HG02763 (cell line): ENCODE results near the gene SNX4.

Source experiments
- ATAC-seq: cut with Tn5 transposase; IDR thresholded peaks from one replicate; pipeline ENCODE4 v1.9.1; 2021; ENCODE audit warnings: mild to moderate bottlenecking, moderate library complexity; ENCODE audit not compliant: unreplicated experiment

SNX4 gene

DNA sequence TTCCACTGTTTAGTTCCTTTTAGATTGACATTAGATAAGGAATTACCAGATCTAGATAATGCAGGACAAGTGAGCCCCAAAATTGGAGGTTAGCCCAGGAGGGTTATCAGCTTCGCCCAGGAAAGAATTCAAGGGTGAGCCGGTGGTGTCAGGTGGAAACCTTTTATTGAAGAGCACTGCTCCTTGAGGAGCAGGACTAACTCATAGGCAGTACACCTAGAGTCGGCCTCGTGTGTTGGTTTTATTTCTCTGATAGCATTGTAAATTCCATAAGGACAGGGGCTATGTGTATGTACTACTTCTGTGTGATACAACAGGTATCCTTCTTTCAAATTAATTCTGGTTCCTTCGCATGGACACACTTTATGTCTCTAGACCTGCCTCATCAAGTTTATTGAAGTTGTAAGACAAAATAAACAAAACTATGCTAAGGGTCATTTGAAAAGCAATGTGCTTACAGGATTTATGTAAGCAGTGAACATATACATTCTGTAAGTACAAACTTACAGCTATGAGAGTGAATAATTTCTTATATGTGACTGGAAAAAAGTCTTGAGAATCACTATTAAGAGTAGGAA lies 57.2 kb downstream of the SNX4 start:
- no peak for ATAC-seq

DNA sequence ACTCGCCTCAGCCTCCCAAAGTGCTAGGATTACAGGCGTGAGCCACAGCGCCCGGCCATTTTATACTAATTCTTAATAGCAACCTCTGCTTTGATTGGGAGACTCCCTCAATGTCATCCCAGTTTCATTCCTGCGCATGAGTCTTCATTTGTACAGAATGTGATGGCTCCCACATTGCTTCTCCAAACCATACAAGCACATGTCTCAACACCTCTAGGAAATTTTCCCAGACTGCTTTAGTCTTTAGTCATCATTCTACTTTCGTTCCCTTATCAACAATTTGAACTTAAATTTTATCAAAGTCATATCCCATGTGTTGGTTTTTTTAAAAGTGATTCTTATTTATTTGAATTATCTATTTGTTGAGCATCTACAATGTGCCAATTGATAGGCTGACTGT lies 58.1 kb downstream of the SNX4 start:
- no peak for ATAC-seq

DNA sequence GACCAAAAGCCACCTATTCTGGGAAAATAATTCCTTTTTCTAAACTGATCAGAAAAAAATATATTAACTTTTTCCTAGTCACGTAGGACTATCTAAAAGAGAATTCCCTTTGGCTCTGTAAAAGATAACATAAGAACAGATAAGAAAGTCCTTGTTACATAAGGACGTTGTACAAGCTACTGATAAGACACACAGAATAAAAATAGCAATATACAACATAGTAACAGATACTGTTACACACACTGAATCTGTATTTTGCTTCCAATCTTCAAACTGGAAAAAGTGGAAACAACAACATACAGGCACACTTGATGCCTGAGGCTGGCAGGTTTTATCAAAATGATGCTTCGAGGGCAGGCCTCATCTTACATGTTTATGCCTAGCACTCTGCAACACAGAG lies 59.8 kb downstream of the SNX4 start:
- no peak for ATAC-seq

DNA sequence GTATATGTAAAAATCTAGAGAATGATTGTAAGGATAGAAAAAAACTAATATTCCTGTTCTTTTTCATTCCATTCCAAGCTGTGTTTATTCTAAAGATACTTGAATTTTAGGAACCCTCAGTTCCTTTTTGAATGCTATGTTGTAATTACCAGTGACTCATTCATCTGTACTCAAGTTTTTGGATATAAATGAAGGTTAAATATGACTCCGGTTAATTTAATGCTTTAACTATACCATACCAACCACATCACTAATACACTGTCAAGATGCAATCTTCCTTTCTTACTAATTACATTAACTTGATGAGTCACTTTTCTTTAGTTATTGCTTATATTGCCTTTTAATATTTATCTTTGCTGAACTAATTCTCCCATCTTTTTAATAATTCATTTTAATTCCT lies 76.1 kb downstream of the SNX4 start:
- no peak for ATAC-seq

DNA sequence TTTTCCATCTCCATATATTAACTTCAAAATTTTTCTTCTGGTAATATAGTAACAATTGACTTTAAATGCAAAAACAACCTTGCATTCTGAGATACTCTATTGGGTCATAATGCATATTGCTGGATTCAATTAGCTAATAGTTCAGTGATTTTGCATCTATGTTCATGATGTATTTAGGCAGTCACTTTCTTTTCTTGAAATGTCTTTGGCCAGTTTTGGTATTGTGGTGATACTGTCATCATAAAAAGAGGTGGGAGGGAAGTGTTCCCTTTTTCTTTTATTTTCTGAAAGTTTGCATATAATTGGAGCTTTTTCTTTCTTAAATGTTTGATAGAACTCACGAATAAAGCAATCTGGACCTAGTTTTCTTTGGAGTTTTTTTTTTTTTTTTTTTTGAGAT lies 77.5 kb downstream of the SNX4 start:
- ATAC-seq = no peak

DNA sequence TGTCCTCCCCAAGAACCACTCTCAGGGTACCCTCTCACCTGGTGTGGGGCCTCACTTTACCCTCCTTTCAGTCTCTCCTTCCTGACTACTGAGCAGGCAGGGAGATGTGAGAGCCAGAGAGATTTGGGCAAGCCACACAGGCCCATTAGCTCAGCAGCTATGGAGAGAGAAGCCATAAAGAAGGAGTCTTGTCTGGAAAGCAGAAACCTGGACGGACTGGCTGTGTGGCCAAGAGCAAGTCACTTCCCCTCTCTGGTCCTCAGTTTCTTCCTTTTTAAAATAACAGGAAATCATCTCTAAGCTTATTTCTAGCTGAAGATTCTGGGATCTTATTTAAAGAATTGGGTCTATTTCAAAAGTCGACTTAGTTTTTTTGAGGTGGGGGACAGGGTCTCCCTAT lies 79.0 kb downstream of the SNX4 start:
- no peak for ATAC-seq

DNA sequence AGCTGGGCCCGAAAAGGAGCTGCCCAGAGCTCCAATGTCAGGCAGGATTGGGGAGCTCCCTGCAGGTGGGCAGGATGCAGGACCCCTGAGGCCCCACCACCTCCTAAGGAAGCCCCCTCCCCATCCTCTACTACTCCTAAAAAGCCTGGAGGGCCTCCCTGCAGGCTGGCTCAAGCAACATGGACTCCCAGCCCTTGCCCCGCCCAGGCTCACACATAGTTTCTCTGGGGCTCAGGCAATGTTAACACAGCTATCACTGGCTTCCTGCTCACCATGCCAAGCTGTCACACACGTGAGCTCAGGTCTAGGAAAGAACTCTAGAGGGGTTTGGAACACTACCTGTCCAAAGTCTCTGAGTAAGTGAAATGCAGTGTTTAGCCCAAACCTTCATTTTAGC lies 79.4 kb downstream of the SNX4 start:
- no peak for ATAC-seq

DNA sequence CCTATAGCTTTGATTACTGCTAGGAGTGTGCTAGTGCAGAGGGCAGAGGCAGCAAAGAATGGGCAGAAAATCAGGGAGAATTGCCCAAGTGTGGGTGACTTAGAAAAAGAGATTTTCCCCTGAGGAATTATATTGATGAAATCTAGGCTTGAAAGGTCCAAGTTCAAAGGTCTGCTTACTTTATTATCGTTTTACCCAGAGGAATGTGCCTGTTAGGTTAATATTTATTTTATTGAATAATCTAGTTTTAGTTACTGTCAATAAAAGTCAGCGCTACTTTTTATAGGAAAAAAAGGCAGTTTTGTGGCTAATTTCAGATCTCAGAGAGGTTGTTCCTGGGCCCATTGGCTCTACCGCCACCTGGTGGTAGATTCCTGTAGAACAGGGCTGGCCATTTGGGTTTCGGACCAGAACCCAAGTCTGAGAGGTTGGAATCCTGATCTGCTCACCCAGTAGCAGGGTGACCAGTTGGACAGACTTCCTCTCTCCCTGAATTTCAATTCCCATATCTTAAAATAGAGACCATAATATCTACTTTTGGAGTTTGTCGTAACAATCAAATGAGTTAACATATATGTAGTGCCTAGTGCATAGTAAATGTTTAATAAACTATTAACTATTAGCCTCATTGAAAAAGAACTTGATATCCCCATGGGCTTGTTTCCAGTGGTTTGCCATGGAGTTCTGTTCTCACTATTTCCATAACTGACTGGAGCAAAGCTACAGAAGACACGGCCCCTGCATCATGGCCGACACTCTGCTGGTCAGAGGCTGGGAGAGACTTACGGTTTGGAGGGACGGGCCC lies 82.2 kb downstream of the SNX4 start:
- ATAC-seq = no peak

DNA sequence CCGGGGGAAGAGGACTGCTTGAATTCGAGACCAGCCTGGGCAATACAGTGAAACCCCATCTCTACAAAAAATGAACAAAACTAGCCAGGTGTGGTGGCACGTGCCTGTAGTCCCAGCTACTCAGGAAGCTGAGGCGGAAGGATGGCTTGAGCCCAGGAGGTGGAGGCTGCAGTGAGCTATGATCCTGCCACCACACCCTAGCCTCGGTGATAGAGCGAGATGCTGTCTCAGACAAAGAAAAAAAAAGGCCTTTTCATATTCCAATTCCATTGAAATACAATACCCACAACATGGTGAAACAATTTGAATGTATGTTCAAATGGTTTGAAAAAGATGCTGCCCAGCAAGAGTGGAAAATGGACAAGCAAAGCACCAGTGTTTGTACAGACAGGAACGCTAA lies 83.1 kb downstream of the SNX4 start:
- no peak for ATAC-seq

DNA sequence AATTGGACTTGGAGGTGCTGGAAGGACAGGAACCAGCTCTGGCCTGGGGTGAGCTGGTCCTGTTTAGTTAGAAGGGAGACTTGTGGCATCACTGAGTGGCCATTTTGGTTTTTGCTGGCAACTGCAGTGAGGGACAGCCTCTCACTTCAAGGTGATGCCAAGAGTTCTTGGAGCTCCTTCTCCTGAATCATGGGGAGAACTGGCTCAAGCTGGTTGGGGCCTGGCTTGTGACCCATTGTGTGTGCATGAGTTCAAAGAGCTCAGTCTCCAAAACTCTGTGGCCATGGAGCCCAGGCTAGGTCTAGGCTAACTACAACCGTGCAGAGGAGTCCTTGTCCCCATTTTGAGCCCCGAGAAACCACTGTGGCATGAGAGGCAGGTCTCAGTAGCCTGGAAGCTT lies 84.8 kb downstream of the SNX4 start:
- no peak for ATAC-seq

DNA sequence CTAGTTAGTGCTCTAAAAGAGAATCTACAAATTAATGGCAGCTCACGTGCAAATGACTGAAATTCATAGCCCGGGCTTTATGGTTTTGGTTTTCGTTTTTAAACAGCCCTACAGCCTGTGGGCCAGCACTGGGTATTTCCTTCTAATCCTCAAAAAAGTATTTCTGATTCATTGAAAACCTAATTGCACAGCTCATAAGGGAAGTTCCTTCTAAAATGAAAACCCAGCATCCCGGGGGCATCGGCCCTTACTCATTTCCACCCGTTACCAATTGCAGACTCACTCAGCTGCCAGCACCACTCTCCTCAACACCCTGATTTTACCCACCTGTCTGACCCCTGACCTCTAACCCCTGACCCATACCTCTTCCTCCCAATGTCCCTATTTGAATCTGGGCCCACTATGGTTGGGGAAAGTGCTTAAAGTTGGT lies 85.4 kb downstream of the SNX4 start:
- no peak for ATAC-seq

DNA sequence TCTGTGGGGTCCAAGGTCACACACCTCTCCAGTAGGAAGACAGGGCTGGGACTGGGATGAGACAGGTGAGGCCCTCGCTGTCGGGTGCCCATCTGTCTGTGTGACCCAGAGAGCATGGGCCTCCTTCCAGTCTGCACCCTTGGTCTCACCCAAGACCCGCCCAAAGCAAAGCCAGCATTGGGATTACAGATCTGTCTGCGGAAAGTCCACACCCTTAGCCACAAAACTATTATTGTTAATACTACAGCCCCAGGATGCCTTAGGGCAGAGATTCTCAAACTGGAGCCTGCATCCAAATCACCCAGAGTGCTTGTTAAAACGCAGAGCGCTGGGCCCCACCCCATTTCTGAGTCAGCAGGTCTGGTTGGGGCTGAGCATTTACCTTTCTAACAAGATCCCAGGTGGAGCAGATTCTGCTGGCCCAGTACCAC lies 86.4 kb downstream of the SNX4 start:
- ATAC-seq = no peak

DNA sequence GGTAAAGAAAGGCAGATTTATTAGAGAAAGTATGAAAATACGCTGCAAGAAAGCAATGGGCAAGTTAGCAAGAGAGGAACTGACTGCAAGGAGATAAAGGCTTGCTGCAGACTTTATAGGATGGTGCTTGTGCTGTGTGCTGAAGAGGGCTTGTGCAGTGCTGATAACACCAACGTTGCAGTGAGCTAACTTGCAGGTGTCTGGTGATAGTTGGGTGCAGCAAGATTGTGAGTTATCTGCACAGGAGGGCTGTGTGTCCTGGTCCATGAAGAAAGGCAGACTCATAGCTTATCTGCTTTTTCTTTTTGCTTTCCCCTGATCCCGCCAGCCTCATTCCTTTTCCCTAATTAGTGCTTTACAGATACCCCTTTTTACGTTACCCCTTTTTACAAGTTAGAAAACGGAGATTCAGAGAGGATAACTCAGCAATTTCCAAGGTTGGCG lies 86.9 kb downstream of the SNX4 start:
- no peak for ATAC-seq

DNA sequence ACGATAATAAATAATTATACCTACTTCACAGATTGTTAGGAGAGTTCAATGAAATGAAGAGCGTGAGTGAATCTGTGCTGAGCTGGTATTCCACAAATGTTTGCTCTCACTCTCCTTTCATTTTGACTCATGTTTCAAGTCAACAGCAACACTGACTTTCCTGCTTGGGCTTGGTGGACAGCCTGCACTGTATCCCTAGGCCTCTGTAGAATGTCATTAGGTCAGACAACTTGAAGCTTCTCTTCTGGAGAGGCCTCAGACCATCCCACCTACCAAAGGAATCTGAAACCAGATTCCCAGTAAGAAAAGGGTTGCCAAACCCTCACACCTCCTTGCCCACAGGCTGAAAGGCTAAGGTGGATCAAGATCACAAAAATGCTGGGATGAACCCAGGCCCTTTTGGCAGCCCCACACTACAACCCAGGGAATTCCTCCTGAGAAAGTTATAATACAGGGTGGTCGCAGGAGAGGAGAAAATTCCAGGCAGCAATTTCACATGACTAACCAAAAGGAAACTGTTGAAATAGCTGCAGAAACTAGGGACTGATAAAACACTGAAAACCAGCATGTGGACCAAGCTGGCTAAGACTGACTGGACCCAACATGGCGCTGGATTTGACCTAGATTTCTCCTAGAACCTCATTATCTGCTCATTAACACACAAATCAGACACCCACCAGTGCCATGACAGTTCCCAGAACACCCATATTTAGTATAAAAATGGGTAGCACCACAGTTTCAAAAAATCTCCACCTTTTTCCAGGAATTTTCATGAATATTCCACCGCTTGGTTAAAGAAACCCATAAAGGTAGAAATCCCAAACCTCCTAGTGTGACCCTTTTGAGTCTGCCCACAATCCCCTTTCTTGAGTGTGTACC lies 87.9 kb downstream of the SNX4 start:
- no peak for ATAC-seq

DNA sequence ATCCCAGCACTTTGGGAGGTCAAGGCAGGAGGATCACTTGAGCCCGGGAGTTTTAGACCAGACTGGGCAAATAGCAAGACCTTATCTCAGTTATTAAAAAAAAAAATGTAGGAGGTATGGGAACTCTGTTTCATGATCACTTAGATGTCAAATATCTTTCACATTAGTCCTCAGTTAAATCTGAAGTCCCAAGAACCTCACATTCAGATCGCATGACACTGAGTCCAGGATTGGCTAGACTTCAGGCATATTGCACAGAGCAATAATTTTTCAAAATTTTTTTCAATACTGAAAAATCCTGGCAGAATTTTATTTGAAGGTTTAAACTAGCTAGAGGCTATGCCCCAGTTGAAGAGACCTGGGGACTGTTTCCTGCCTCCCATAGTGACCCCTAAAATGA lies 88.6 kb downstream of the SNX4 start:
- ATAC-seq = no peak

DNA sequence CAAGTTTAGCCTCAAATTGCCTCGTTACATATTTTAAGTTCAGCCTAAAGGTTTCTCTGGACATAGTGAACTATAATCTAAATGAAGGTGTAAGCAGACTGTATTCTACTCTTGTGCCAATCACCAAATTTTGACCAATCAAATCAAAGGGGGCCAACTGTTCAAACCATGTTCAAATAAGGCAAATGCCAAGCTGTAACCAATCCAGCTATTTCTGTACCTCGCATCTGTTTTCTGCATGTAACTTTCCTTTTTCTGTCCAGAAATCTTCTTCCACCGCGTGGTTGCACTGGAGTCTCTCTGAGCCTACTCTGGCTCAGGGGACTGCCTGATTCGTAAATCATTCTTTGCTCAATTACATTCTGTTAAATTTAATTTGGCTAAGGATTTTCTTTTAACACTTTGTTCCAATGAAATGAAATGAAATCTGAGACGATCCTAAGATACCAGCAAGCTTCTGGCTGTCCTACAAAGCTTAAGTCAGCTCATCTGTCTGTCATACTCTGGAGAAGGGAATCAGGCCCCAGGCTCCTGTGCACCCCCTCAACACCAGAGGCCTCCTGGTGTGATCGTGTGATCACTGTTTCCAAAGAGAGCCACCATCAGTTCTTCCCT lies 91.7 kb downstream of the SNX4 start:
- no peak for ATAC-seq

DNA sequence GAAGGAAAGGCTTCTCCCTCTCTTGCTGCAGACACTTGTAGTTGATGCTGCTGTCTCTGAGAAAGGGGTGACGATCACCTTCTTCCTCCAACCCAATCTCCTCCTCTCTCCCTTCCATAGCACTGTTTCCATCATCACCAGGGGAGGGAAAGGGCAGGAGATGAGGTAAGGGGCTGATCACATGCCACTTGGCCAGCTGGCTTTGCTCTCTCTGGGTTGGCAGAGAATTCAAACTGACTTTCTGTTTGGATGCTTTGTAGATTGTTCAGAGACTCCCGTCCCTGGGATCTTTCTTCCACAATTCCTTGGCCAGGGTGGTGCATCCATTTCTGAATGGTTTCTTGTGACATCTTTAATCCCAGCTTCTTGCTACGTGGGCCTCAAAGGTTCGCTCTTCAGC lies 101.7 kb downstream of the SNX4 start:
- ATAC-seq = no peak

DNA sequence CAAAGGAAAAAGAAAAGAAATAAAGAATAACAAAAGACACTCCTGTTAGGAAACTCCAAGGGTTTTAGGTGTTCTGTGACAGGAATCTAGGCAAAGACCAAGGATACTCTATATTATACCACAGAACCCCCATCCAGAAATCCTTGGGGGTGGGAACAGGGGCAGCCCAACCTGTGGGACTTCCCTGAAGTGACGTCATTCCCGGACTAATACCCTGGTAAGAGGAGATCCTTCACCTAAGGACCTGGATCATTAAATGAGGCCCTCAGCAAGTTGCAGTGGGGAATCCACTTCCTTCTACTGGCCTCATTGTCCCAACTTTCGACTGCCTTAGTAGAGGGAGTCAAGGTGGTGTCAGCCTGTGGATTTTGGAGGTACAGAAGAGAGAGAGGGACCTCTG lies 103.8 kb downstream of the SNX4 start:
- ATAC-seq = no peak

DNA sequence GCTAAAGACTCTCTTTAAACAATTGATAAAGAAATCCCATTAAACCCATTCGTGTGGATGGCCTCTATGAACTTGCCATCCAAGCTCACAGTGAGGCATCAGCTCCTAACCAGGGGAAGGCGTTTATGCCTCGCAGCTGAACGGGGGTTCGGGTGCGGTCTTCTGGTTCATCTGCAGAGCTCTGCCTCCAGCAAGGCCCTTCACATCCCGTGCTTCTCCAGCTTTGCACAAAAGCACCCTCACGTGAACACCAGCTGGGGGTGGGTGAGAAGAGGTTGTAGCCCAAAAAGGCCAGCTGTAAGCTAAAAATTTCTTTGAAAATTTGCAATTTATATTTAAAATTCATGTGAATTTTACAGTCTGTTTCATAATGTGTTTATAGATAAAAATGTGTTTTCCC lies 105.3 kb downstream of the SNX4 start:
- no peak for ATAC-seq

DNA sequence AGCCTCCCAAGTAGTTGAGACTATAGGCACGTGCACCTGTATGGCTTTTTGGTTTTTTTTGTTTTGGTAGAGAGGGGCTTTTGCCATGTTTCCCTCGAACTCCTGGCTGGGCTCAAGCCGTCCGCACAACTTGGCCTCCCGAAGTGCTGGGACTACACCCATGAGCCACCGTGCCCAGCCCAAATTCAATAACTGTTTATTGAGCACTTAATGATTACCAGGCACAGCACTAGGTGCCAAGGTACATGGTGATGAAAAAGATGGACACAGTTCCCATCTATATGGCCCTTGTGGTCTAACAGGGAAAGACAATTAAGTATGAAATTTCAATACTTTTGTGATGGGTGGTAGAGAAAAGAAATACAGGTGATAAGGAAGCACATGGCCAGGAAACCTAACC lies 109.1 kb downstream of the SNX4 start:
- ATAC-seq = no peak

DNA sequence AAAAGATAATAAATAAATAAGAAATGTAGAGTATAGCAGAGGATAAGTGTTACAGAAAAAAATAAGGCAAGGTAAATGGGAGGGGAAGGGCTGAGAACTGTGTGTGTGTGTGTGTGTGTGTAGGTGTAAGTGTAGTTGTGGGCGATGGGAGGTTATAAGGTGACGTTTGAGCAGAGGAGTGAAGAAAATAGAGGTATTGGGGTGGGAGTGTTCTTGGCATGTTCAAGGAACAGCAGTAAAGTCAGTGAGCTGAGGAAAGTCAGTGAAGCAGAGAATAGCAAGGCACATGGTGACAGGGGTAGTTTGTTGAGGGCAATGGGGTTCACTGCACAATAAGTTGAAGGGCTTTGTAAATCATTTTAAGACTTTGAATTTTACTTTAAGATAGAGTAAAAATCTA lies 113.9 kb downstream of the SNX4 start:
- no peak for ATAC-seq
